Left lung (tissue), 10 donors: ENCODE measurements around the gene NTF3. TPM values are rescaled to one million over a fixed set of nuclear protein-coding genes. Genes with fewer than 3 reads are reported as not detected.

Source experiments
- ATAC-seq: fragments of 200-7000 bp; cut with Tn5 transposase; one replicate; pipeline ENCODE4 v1.9.1; 2020; ENCODE audit warnings: moderate library complexity
- DNase-seq, 4 donors: peaks; one replicate each; pipeline ENCODE4 v3.0.0-alpha.2; 2013 to 2020
- H3K27ac ChIP-seq, 2 donors: fragments of 200-600 bp; sonication (generic) in 1 of 2; one replicate each; pipeline versions ENCODE4 v1.5.0 to v1.8.0; 2020 to 2021
- H3K27me3 ChIP-seq, 2 donors: fragments of 200-600 bp; sonication (generic) in 1 of 2; one replicate each; pipeline versions ENCODE4 v1.5.0 to v1.8.0; 2020 to 2021
- H3K36me3 ChIP-seq, 2 donors: fragments of 200-600 bp; sonication (generic) in 1 of 2; one replicate each; pipeline versions ENCODE4 v1.5.0 to v1.8.0; 2020 to 2021
- H3K4me1 ChIP-seq, 2 donors: fragments of 200-600 bp; one replicate each; pipeline ENCODE4 v1.8.0; 2021
- H3K4me3 ChIP-seq, 2 donors: fragments of 200-600 bp; sonication (generic) in 1 of 2; one replicate each; pipeline versions ENCODE4 v1.5.0 to v1.8.0; 2020 to 2021; ENCODE audit warnings: mild to moderate bottlenecking in 1 of 2
- H3K9me3 ChIP-seq, 2 donors: fragments of 200-600 bp; sonication (generic) in 1 of 2; one replicate each; pipeline versions ENCODE4 v1.5.0 to v1.8.0; 2020 to 2021
- CTCF ChIP-seq, 2 donors: fragments of 200-600 bp; sonication (generic) in 1 of 2; IDR thresholded peaks; one replicate each; pipeline versions ENCODE4 v1.5.0 to v1.8.0; 2021; ENCODE audit warnings: antibody characterized with exemption in 2 of 2
- intact Hi-C, 2 donors: fragments of 100-400 bp; cut with DNase I; formaldehyde crosslinking; loops; one replicate each; pipeline versions ENCODE4 v1.11.2 to v1.14.2; 2022
- polyA plus RNA-seq, 6 donors: library from polyadenylated mRNA; unstranded; fragments of 120-200 nt; gene quantifications; one replicate each; pipeline ENCODE4 v1.2.1, GENCODE V29; 2013; ENCODE audit not compliant: insufficient read length in 6 of 6
- total RNA-seq, 2 donors: library from RNA; stranded (reverse); fragmentation: NEBNext Ultra II Directional; extraction: Animal tissue kit (Norgen Biotek cat#: 25700); gene quantifications; one replicate each; pipeline ENCODE4 v1.2.1, GENCODE V29; 2021
- donor health status: DM: no; HTN: yes; CAD: no.
- donor health status: DM: no; HTN: no; CAD: no.

NTF3 gene
- total and polyA plus RNA-seq, 8 donors: 0.35 to 5.1 (median 2.8) TPM

- no peak for TF ChIP-seq CTCF (IDR thresholded peaks at IDR 0.05)
- no peaks in the 10 kb centered on the region for H3K9me3 ChIP-seq
- H3K36me3 ChIP-seq: no peaks in the 10 kb centered on the region
- H3K27me3 ChIP-seq: peaks cover 0 to 10% of the 10 kb centered on the region in 2 donors
- intact Hi-C loops: no loop called here
- ATAC-seq (no peak), DNase-seq (no peak)
- H3K4me3 ChIP-seq: no peak overlapping the region
- no peaks in the 10 kb centered on the region for H3K4me1 ChIP-seq
- no peak overlapping the region for H3K27ac ChIP-seq
Measured at GRCh38 chr12:5452569-5452968, 20.7 kb downstream of the NTF3 start.

GRCh38 chr12:5453466-5453865 is 21.6 kb downstream of the NTF3 start:
- Histone ChIP-seq H3K4me1 (no peaks in the 10 kb centered on the region), H3K27me3 (peaks cover 0 to 10% of the 10 kb centered on the region in 2 donors), H3K36me3 (no peaks in the 10 kb centered on the region), H3K27ac (no peak overlapping the region), H3K4me3 (no peak overlapping the region), H3K9me3 (no peaks in the 10 kb centered on the region)
- ATAC-seq: no peak
- TF ChIP-seq CTCF (IDR thresholded peaks at IDR 0.05): no peak
- intact Hi-C loops: no loop called here
- no peak for DNase-seq

GRCh38 chr12:5455045-5455444 is 23.1 kb downstream of the NTF3 start:
- no peak for TF ChIP-seq CTCF (IDR thresholded peaks at IDR 0.05)
- H3K4me3 ChIP-seq: no peak overlapping the region
- ATAC-seq (no peak), DNase-seq (no peak)
- no peaks in the 10 kb centered on the region for H3K27me3 ChIP-seq
- intact Hi-C loops: no loop called here
- no peaks in the 10 kb centered on the region for H3K9me3 ChIP-seq
- H3K4me1 ChIP-seq: no peaks in the 10 kb centered on the region
- H3K36me3 ChIP-seq: no peaks in the 10 kb centered on the region
- no peak overlapping the region for H3K27ac ChIP-seq

GRCh38 chr12:5456030-5456429 is 24.1 kb downstream of the NTF3 start:
- Histone ChIP-seq H3K4me1 (no peaks in the 10 kb centered on the region), H3K9me3 (no peaks in the 10 kb centered on the region), H3K4me3 (no peak overlapping the region), H3K36me3 (no peaks in the 10 kb centered on the region), H3K27me3 (no peaks in the 10 kb centered on the region), H3K27ac (no peak overlapping the region)
- DNase-seq: no peak
- intact Hi-C loops: no loop called here
- no peak for ATAC-seq
- no peak for TF ChIP-seq CTCF (IDR thresholded peaks at IDR 0.05)

GRCh38 chr12:5456906-5457305 is 25.0 kb downstream of the NTF3 start:
- TF ChIP-seq CTCF (IDR thresholded peaks at IDR 0.05): no peak
- no peaks in the 10 kb centered on the region for H3K4me1 ChIP-seq
- intact Hi-C loops: no loop called here
- no peak overlapping the region for H3K4me3 ChIP-seq
- ATAC-seq (peak; percentile 25), DNase-seq (no peak)
- no peak overlapping the region for H3K27ac ChIP-seq
- no peaks in the 10 kb centered on the region for H3K27me3 ChIP-seq
- no peaks in the 10 kb centered on the region for H3K9me3 ChIP-seq
- H3K36me3 ChIP-seq: no peaks in the 10 kb centered on the region
